DND-41 (cell line): Measurements from ENCODE around the gene USP44.
"Not testable (repeated sequence)": the region's sequence is repeated elsewhere in the genome, so short reads cannot be mapped to it uniquely, and the experiment has no call there.

Source experiments
- ATAC-seq: fragments of 200-7000 bp; cut with Tn5 transposase; 3 replicates; pipeline ENCODE4 v1.9.1; 2021; ENCODE audit warnings: low read depth; ENCODE audit not compliant: insufficient read depth
- DNase-seq: peaks from one replicate; pipeline ENCODE4 v3.0.0-alpha.2; 2020
- H2AFZ ChIP-seq: 2 replicates; pipeline ENCODE4 v1.6.0; 2012; ENCODE audit warnings: low read depth, low read length
- H3K27ac ChIP-seq: 2 replicates; pipeline ENCODE4 v1.5.1; 2012; ENCODE audit warnings: low read length, inconsistent platforms
- H3K27me3 ChIP-seq: fragments of 200-600 bp; sonication (generic); 2 replicates; pipeline ENCODE4 v1.6.0; 2012; ENCODE audit warnings: low read length, mild to moderate bottlenecking, inconsistent platforms; ENCODE audit not compliant: insufficient read depth, poor library complexity
- H3K36me3 ChIP-seq: 2 replicates; pipeline ENCODE4 v1.5.1; 2012; ENCODE audit warnings: low read length, inconsistent platforms; ENCODE audit not compliant: insufficient read depth
- H3K4me1 ChIP-seq: 2 replicates; pipeline ENCODE4 v1.5.1; 2012; ENCODE audit warnings: mild to moderate bottlenecking, low read length; ENCODE audit not compliant: insufficient read depth
- H3K4me2 ChIP-seq: 2 replicates; pipeline ENCODE4 v1.6.0; 2012; ENCODE audit warnings: mild to moderate bottlenecking, moderate library complexity, low read length, inconsistent platforms; ENCODE audit not compliant: insufficient read depth
- H3K4me3 ChIP-seq, 2 experiments: fragments of 200-600 bp in 1 of 2; shearing (Covaris generic) in 1 of 2; 2 replicates each; pipeline ENCODE4 v1.5.1; 2012 to 2016; ENCODE audit warnings: inconsistent platforms in 2 of 2, low read length in 2 of 2, mild to moderate bottlenecking in 2 of 2, low read depth in 1 of 2, moderate library complexity in 1 of 2
- H3K79me2 ChIP-seq: 2 replicates; pipeline ENCODE4 v1.6.0; 2012; ENCODE audit warnings: low read length, inconsistent platforms; ENCODE audit not compliant: insufficient read depth
- H3K9ac ChIP-seq: 2 replicates; pipeline ENCODE4 v1.6.0; 2012; ENCODE audit warnings: low read depth, mild to moderate bottlenecking, inconsistent platforms, low read length, moderate library complexity
- H3K9me3 ChIP-seq: 2 replicates; pipeline ENCODE4 v1.5.1; 2012; ENCODE audit warnings: low read length, moderate library complexity, mild to moderate bottlenecking, inconsistent platforms; ENCODE audit not compliant: insufficient read depth, severe bottlenecking
- H4K20me1 ChIP-seq: 2 replicates; pipeline ENCODE4 v1.6.0; 2012; ENCODE audit warnings: low read length; ENCODE audit not compliant: insufficient read depth
- EZH2 ChIP-seq: IDR thresholded peaks from 3 replicates; pipeline ENCODE4 v1.6.1; 2012; ENCODE audit warnings: borderline replicate concordance, low read depth, mild to moderate bottlenecking, moderate library complexity, low read length, inconsistent platforms; ENCODE audit not compliant: severe bottlenecking
- TF ChIP-seq, protein P1 (sequence below): IDR thresholded peaks from 2 replicates; pipeline ENCODE4 v1.5.1; 2012; ENCODE audit warnings: borderline replicate concordance, low read length, moderate library complexity, mild to moderate bottlenecking; ENCODE audit not compliant: poor library complexity, severe bottlenecking; ENCODE audit errors: extremely low read depth

The USP44 gene

GRCh38 chr12:95494888-95495287 is 56.4 kb downstream of the USP44 start:
- Histone ChIP-seq H3K4me1 (no peaks in the 10 kb centered on the region), H3K79me2 (peaks cover 25% of the 10 kb centered on the region), H3K27ac (no peak overlapping the region), H3K4me3 (no peak overlapping the region), H3K36me3 (peaks cover 88% of the 10 kb centered on the region), H3K4me2 (no peak overlapping the region), H3K27me3 (no peaks in the 10 kb centered on the region), H2AFZ (no peak overlapping the region), H4K20me1 (0 out of 2 replicates have a peak, but pooled peaks cover 4% of the 10 kb centered on the region), H3K9ac (no peak overlapping the region), H3K9me3 (no peaks in the 10 kb centered on the region)
- DNase-seq (no peak), ATAC-seq (no peak)
- no peak for TF ChIP-seq EZH2
- TF ChIP-seq, protein P1, sequence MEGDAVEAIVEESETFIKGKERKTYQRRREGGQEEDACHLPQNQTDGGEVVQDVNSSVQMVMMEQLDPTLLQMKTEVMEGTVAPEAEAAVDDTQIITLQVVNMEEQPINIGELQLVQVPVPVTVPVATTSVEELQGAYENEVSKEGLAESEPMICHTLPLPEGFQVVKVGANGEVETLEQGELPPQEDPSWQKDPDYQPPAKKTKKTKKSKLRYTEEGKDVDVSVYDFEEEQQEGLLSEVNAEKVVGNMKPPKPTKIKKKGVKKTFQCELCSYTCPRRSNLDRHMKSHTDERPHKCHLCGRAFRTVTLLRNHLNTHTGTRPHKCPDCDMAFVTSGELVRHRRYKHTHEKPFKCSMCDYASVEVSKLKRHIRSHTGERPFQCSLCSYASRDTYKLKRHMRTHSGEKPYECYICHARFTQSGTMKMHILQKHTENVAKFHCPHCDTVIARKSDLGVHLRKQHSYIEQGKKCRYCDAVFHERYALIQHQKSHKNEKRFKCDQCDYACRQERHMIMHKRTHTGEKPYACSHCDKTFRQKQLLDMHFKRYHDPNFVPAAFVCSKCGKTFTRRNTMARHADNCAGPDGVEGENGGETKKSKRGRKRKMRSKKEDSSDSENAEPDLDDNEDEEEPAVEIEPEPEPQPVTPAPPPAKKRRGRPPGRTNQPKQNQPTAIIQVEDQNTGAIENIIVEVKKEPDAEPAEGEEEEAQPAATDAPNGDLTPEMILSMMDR, result no peak

DNA sequence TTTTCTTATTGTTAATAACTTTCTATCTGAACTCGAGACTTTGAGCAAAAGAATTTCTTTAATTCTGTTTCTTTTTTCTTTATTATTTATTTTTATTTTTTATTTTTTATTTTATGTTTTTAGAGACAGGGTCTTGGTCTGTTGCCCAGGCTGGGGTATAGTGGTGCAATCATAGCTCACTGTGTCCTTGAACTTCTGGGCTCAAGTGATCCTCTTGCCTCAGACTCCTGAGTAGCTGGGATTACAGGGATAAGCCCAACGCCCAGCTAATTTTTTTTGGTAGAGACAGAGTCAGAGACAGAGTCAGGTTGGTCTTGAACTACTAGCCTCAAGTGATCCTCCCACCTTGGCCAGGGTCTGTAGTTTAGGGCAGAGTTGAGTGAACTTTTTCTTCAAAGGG is 58.8 kb downstream of the USP44 start:
- Histone ChIP-seq H3K4me2 (no peak overlapping the region), H3K9ac (no peak overlapping the region), H3K27ac (no peak overlapping the region), H3K27me3 (no peaks in the 10 kb centered on the region), H3K36me3 (peaks cover 71% of the 10 kb centered on the region), H3K9me3 (no peaks in the 10 kb centered on the region), H3K79me2 (peaks cover 20% of the 10 kb centered on the region), H3K4me1 (no peaks in the 10 kb centered on the region), H4K20me1 (0 out of 2 replicates have a peak, but pooled peaks cover 4% of the 10 kb centered on the region), H3K4me3 (no peak overlapping the region), H2AFZ (no peak overlapping the region)
- ATAC-seq (no peak), DNase-seq (no peak)
- TF ChIP-seq EZH2, result no peak
- TF ChIP-seq, protein P1, result no peak

- H3K9ac ChIP-seq, result no peak overlapping the region
- no peaks in the 10 kb centered on the region for H3K4me1 ChIP-seq
- no peak overlapping the region for H3K27ac ChIP-seq
- ATAC-seq, result no peak
- H3K36me3 ChIP-seq, result peaks cover 64% of the 10 kb centered on the region
- TF ChIP-seq, protein P1, result no peak
- no peak for TF ChIP-seq EZH2
- H2AFZ ChIP-seq, result no peak overlapping the region
- H4K20me1 ChIP-seq, result peaks cover 14% of the 10 kb centered on the region
- DNase-seq, result no peak
- no peaks in the 10 kb centered on the region for H3K27me3 ChIP-seq
- peaks cover 40% of the 10 kb centered on the region for H3K79me2 ChIP-seq
- no peaks in the 10 kb centered on the region for H3K9me3 ChIP-seq
- H3K4me3 ChIP-seq, result no peak overlapping the region
- no peak overlapping the region for H3K4me2 ChIP-seq
These were observed 64.3 kb downstream of the USP44 start for GRCh38 chr12:95487024-95487423.

- Histone ChIP-seq H3K27me3 (no peaks in the 10 kb centered on the region), H3K79me2 (peaks cover 55% of the 10 kb centered on the region), H3K9ac (no peak overlapping the region), H4K20me1 (peaks cover 32% of the 10 kb centered on the region), H2AFZ (no peak overlapping the region), H3K36me3 (peaks cover 70% of the 10 kb centered on the region), H3K27ac (no peak overlapping the region), H3K9me3 (no peaks in the 10 kb centered on the region), H3K4me3 (no peak overlapping the region), H3K4me1 (no peaks in the 10 kb centered on the region), H3K4me2 (no peak overlapping the region)
- DNase-seq, result no peak
- TF ChIP-seq, protein P1, result no peak
- TF ChIP-seq EZH2, result no peak
- ATAC-seq, result no peak
These were observed 66.8 kb downstream of the USP44 start for GRCh38 chr12:95484524-95484923.

DNA sequence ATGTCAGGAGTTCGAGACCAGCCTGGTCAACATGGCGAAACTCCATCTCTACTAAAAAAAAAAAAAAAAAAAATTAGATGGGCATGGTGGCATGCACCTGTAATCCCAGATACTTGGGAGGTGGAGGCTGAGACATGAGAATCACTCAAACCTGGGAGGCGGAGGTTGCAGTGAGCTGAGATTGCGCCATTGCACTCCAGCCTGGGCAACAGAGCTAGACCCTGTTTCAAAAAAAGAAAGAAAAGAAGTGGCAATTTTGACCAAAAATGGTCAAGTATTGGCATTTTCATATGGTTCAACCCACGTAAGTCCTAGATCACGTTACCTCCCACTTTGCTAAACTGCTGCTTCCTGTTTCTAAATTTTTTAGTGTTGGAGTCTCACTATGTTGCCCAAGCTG is 68.7 kb downstream of the USP44 start:
- H3K27me3 ChIP-seq, H3K9me3 ChIP-seq, DNase-seq, H3K4me3 ChIP-seq, H3K9ac ChIP-seq, H2AFZ ChIP-seq, H3K4me2 ChIP-seq, H3K27ac ChIP-seq, ATAC-seq: not testable (repeated sequence)
- Histone ChIP-seq H3K79me2 (peaks cover 71% of the 10 kb centered on the region), H4K20me1 (peaks cover 41% of the 10 kb centered on the region), H3K4me1 (peaks cover 13% of the 10 kb centered on the region; the same call in 1 of the 2 replicates), H3K36me3 (peaks cover 86% of the 10 kb centered on the region)
